Endothelial cell of umbilical vein (primary cell): ENCODE data around the gene OPA1. TPM values are rescaled to one million over a fixed set of nuclear protein-coding genes. Genes with fewer than 3 reads are reported as not detected.

Experiments
- BruUV-seq: library from RNA; stranded (reverse); fragments of 400-500 nt; replicated peaks from 2 replicates; lab custom pipeline; 2021; lab: Mats Ljungman, UMichigan
- CTCF ChIA-PET: fragments of 300-600, 350-600 bp; sonication (Branson Sonifier 250); formaldehyde crosslinking; loops from one replicate; lab custom pipeline; 2021; ENCODE audit warnings: antibody characterized with exemption, inconsistent platforms; lab: Charles Lee
- POLR2A ChIA-PET: fragments of 300-600, 350-600 bp; sonication (Branson Sonifier 250); formaldehyde crosslinking; loops from one replicate; lab custom pipeline; 2021; ENCODE audit warnings: antibody characterized with exemption, inconsistent platforms; lab: Charles Lee
- DNase-seq: peaks from one replicate; pipeline ENCODE4 v3.0.0-alpha.2; 2011; ENCODE audit warnings: low read depth, low spot score
- FAIRE-seq: peaks from 2 replicates; lab custom pipeline; 2011; peaks lifted over from hg19 to GRCh38; lab: Jason Lieb, UNC
- H2AFZ ChIP-seq: 2 replicates; pipeline ENCODE4 v1.6.0; 2012; ENCODE audit warnings: low read depth, low read length, control low read depth, inconsistent platforms
- H3K27ac ChIP-seq: 2 replicates; pipeline ENCODE4 v1.5.1; 2011; ENCODE audit warnings: low read depth, mild to moderate bottlenecking, control low read depth, low read length, moderate library complexity; ENCODE audit not compliant: insufficient read depth
- H3K27me3 ChIP-seq, 2 experiments: 2 replicates each; pipeline versions ENCODE4 v1.6.0 to v1.6.1; 2011; ENCODE audit warnings: low read length in 2 of 2, mixed read lengths in 1 of 2; ENCODE audit not compliant: control insufficient read depth in 2 of 2, insufficient read depth in 2 of 2
- H3K36me3 ChIP-seq, 2 experiments: 2 replicates in 1 of 2; 3 replicates in 1 of 2; pipeline ENCODE4 v1.5.1; 2011; ENCODE audit warnings: low read length in 2 of 2, mild to moderate bottlenecking in 1 of 2, moderate library complexity in 1 of 2; ENCODE audit not compliant: control insufficient read depth in 2 of 2, insufficient read depth in 2 of 2; ENCODE audit errors: extremely low read depth in 1 of 2
- H3K4me1 ChIP-seq: 3 replicates; pipeline ENCODE4 v1.5.1; 2011; ENCODE audit warnings: mild to moderate bottlenecking, low read length; ENCODE audit not compliant: control insufficient read depth, insufficient read depth; ENCODE audit errors: extremely low read depth
- H3K4me2 ChIP-seq: 2 replicates; pipeline ENCODE4 v1.6.1; 2011; ENCODE audit warnings: low read length, control low read depth, mixed read lengths; ENCODE audit not compliant: insufficient read depth
- H3K4me3 ChIP-seq, 3 experiments: fragments of 200-600 bp in 1 of 3; sonication (generic), shearing (Covaris generic) in 1 of 3; replicated peaks in 1 of 3; 2 replicates each; pipeline ENCODE4 v1.5.1; 2011 to 2016; ENCODE audit warnings: control low read depth in 3 of 3, low read length in 3 of 3, mild to moderate bottlenecking in 2 of 3, inconsistent platforms in 1 of 3, low read depth in 1 of 3, moderate library complexity in 1 of 3; ENCODE audit not compliant: insufficient read depth in 1 of 3
- H3K79me2 ChIP-seq: 2 replicates; pipeline ENCODE4 v1.6.0; 2012; ENCODE audit warnings: low read length, inconsistent platforms; ENCODE audit not compliant: control insufficient read depth, insufficient read depth
- H3K9ac ChIP-seq: replicated peaks from 2 replicates; pipeline ENCODE3; 2011; ENCODE audit warnings: low read length, control low read depth; ENCODE audit not compliant: insufficient read depth; ENCODE audit errors: extremely low read depth
- H3K9me1 ChIP-seq: replicated peaks from 3 replicates; pipeline ENCODE4 v1.6.0; 2011; ENCODE audit warnings: mild to moderate bottlenecking, low read length; ENCODE audit not compliant: control insufficient read depth, insufficient read depth; ENCODE audit errors: extremely low read depth
- H3K9me3 ChIP-seq: replicated peaks from 2 replicates; pipeline ENCODE4 v1.5.1; 2012; ENCODE audit warnings: low read length, inconsistent platforms; ENCODE audit not compliant: control insufficient read depth, insufficient read depth
- H4K20me1 ChIP-seq: replicated peaks from 2 replicates; pipeline ENCODE3; 2011; ENCODE audit warnings: mild to moderate bottlenecking, low read length; ENCODE audit not compliant: control insufficient read depth, insufficient read depth; ENCODE audit errors: extremely low read depth
- EZH2 ChIP-seq: IDR thresholded peaks from 2 replicates; pipeline ENCODE4 v1.6.1; 2012; ENCODE audit warnings: borderline replicate concordance, low read depth, mild to moderate bottlenecking, moderate library complexity, low read length, inconsistent platforms; ENCODE audit not compliant: severe bottlenecking
- FOS ChIP-seq: IDR thresholded peaks from 2 replicates; pipeline ENCODE4 v1.6.1; 2011; ENCODE audit warnings: mild to moderate bottlenecking, low read length, moderate library complexity, borderline replicate concordance; ENCODE audit not compliant: insufficient read depth
- GATA2 ChIP-seq: IDR thresholded peaks from 2 replicates; pipeline ENCODE4 v1.7.0; 2011; ENCODE audit warnings: low read depth, mild to moderate bottlenecking, moderate library complexity, mixed read lengths, low read length; ENCODE audit not compliant: insufficient read length, insufficient read depth
- JUN ChIP-seq: IDR thresholded peaks from 2 replicates; pipeline ENCODE4 v1.6.1; 2011; ENCODE audit warnings: borderline replicate concordance, low read depth; ENCODE audit not compliant: insufficient read length, insufficient read depth
- MYC ChIP-seq: IDR thresholded peaks from one replicate; pipeline ENCODE4 v1.6.1; 2011; ENCODE audit warnings: mild to moderate bottlenecking, low read depth, low read length
- POLR2AphosphoS5 ChIP-seq: IDR thresholded peaks from 2 replicates; pipeline ENCODE4 v1.6.1; 2012; ENCODE audit warnings: low read depth, mild to moderate bottlenecking, control low read depth, low read length, moderate library complexity; ENCODE audit not compliant: insufficient read depth
- dilution Hi-C: fragments of 300-500 bp; cut with MboI; formaldehyde crosslinking; loops from one replicate; pipeline ENCODE4 v1.15.0; 2019; ENCODE audit warnings: low sequenced_read_pairs; ENCODE audit not compliant: extremely low pct_ligation_motif_present
- intact Hi-C: fragments of 100-400 bp; cut with micrococcal nuclease; formaldehyde crosslinking; loops from one replicate; pipeline ENCODE4 v1.10.0; 2022
- polyA plus RNA-seq, 4 experiments: library from polyadenylated mRNA; depleted of rRNA in 3 of 4; stranded (reverse) in 3 of 4; unstranded in 1 of 4; fragments of >200 nt; gene quantifications; 2 replicates each; pipeline versions ENCODE4 v1.2.1 to v1.2.3, GENCODE V29; 2011 to 2012; ENCODE audit warnings: missing spikeins in 1 of 4
- total RNA-seq: library from RNA; stranded (reverse); gene quantifications from 2 replicates; pipeline ENCODE4 v1.2.3, GENCODE V29; 2021
- TF ChIP-seq, protein P1 (sequence below), 2 donors: IDR thresholded peaks; 1 replicate in 1 of 2; 2 replicates in 1 of 2; pipeline ENCODE4 v1.5.1; 2011; ENCODE audit warnings: low read length in 2 of 2, mild to moderate bottlenecking in 2 of 2, moderate library complexity in 2 of 2, control low read depth in 1 of 2, inconsistent platforms in 1 of 2, low read depth in 1 of 2; ENCODE audit not compliant: insufficient read depth in 1 of 2; ENCODE audit errors: extremely low read depth in 1 of 2

OPA1 gene
- total and polyA plus RNA-seq, 2 donors (not counting 3 experiments of a cell fraction or from before 2014, with no cell fraction given) = 10.0 to 62.0 TPM

DNA sequence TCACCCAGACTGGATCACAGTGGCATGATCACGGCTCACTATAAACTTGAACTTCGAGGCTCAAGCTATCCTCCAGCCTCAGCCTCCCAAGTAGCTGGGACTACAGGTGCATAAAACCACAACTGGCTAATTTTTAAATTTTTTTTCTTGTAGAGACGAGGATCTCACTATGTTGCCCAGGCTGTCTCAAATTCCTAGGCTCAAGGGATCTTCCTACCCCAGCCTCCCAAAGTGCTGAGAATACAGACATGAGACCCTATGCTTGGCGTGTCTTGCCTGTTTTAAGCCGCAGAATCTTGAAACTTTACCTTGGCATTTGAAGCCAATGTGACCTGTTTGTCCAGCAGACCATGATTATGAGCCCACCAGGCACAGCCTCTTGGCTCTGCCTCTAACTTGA lies 119.9 kb downstream of the OPA1 start:
- H3K79me2 ChIP-seq = no peaks in the 10 kb centered on the region
- no peaks in the 10 kb centered on the region for H3K9me1 ChIP-seq
- no peak overlapping the region for H3K9ac ChIP-seq
- no TSS peak for BruUV-seq
- H2AFZ ChIP-seq = no peak overlapping the region
- H3K36me3 ChIP-seq = no peaks in the 10 kb centered on the region
- DNase-seq (no peak), FAIRE-seq (no peak)
- intact Hi-C loops (no loop called here), dilution Hi-C loops (no loop called here)
- TF ChIP-seq FOS (no peak), JUN (no peak), MYC (no peak), POLR2AphosphoS5 (no peak), EZH2 (no peak), GATA2 (no peak)
- TF ChIP-seq, protein P1, sequence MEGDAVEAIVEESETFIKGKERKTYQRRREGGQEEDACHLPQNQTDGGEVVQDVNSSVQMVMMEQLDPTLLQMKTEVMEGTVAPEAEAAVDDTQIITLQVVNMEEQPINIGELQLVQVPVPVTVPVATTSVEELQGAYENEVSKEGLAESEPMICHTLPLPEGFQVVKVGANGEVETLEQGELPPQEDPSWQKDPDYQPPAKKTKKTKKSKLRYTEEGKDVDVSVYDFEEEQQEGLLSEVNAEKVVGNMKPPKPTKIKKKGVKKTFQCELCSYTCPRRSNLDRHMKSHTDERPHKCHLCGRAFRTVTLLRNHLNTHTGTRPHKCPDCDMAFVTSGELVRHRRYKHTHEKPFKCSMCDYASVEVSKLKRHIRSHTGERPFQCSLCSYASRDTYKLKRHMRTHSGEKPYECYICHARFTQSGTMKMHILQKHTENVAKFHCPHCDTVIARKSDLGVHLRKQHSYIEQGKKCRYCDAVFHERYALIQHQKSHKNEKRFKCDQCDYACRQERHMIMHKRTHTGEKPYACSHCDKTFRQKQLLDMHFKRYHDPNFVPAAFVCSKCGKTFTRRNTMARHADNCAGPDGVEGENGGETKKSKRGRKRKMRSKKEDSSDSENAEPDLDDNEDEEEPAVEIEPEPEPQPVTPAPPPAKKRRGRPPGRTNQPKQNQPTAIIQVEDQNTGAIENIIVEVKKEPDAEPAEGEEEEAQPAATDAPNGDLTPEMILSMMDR (IDR thresholded peaks at IDR 0.05; ENCODE audit: extremely low read depth in 1 of 2, insufficient read depth in 1 of 2, low read depth in 1 of 2, low read length in 2 of 2) = no peak
- ChIA-PET CTCF (no interaction called here), POLR2A (no interaction called here)
- no peaks in the 10 kb centered on the region for H4K20me1 ChIP-seq
- no peak overlapping the region for H3K4me3 ChIP-seq
- no peak overlapping the region for H3K27ac ChIP-seq
- H3K4me1 ChIP-seq = no peaks in the 10 kb centered on the region
- H3K27me3 ChIP-seq = no peaks in the 10 kb centered on the region
- no peaks in the 10 kb centered on the region for H3K9me3 ChIP-seq
- no peak overlapping the region for H3K4me2 ChIP-seq
